Regular cardiac myocyte (primary cell): ENCODE data around the gene ABCA6. TPM values are rescaled to one million over a fixed set of nuclear protein-coding genes. Genes with fewer than 3 reads are reported as not detected.

Source experiments
- total RNA-seq: library from RNA; depleted of rRNA; stranded (reverse); fragments of >200 nt; gene quantifications from 2 replicates; pipeline ENCODE4 v1.2.3, GENCODE V29; 2014

Gene ABCA6
- total RNA-seq: 17.1 and 51.6 TPM in 2 replicates

GRCh38 chr17:69141431-69142174 lies at the start of gene ABCA6:
Gene ABCA6 (minus strand): TSS chr17:69141895. CDS start chr17:69140703, 1,192 bp downstream.

GRCh38 chr17:69060822-69061221 lies 80.9 kb downstream of the ABCA6 start, which contains the start of gene ABCA9:
Gene ABCA9 (minus strand): TSS chr17:69060927. CDS start chr17:69051126, 9,801 bp downstream.

Other genes with a start within 250 kb of the ABCA6 start
- 40.6 and 123 TPM in 2 replicates for gene ABCA8, start 186.5 kb downstream of the ABCA6 start, total RNA-seq
- gene ABCA9, start 81.0 kb downstream of the ABCA6 start, total RNA-seq: 17.8 and 70.2 TPM in 2 replicates
- 0.77 and 3.9 TPM in 2 replicates for gene ABCA10, start 86.9 kb upstream of the ABCA6 start, total RNA-seq
- 9.2 and 29.3 TPM in 2 replicates for gene ABCA5, start 185.2 kb upstream of the ABCA6 start, total RNA-seq